Chondrocyte (in vitro differentiated cells): ENCODE measurements around the gene ZNF608. TPM values are rescaled to one million over a fixed set of nuclear protein-coding genes. Genes with fewer than 3 reads are reported as not detected.

Source experiments
- DNase-seq: peaks from one replicate; pipeline ENCODE4 v3.0.0; 2021; ENCODE audit warnings: mixed read lengths, low spot score
- H3K27ac Mint-ChIP-seq: one replicate; pipeline ENCODE4 v1.8.0; 2021; ENCODE audit warnings: mild to moderate bottlenecking, moderate library complexity, mixed read lengths; ENCODE audit not compliant: unreplicated experiment
- H3K27me3 Mint-ChIP-seq: 2 replicates; pipeline ENCODE4 v1.8.0; 2021; ENCODE audit warnings: low read depth, mixed read lengths
- H3K36me3 Mint-ChIP-seq: 2 replicates; pipeline ENCODE4 v1.8.0; 2021; ENCODE audit warnings: low read depth, mixed read lengths
- H3K4me1 Mint-ChIP-seq: 2 replicates; pipeline ENCODE4 v1.8.0; 2021; ENCODE audit warnings: low read depth, mild to moderate bottlenecking, mixed read lengths
- H3K4me3 Mint-ChIP-seq: one replicate; pipeline ENCODE4 v1.8.0; 2021; ENCODE audit warnings: mild to moderate bottlenecking, moderate library complexity, mixed read lengths; ENCODE audit not compliant: unreplicated experiment
- H3K9me3 Mint-ChIP-seq: 2 replicates; pipeline ENCODE4 v1.8.0; 2021; ENCODE audit warnings: low read depth, mixed read lengths
- CTCF ChIP-seq: fragments of 200-600 bp; sonication (generic); IDR thresholded peaks from 2 replicates; pipeline ENCODE4 v1.5.0; 2021; ENCODE audit warnings: antibody characterized with exemption, mild to moderate bottlenecking, moderate library complexity
- total RNA-seq: library from RNA; stranded (reverse); gene quantifications from 3 replicates; pipeline ENCODE4 v1.2.1, GENCODE V29; 2021

Gene ZNF608
- total RNA-seq, 1 donor from 2014 or later = 20.7 TPM

DNA sequence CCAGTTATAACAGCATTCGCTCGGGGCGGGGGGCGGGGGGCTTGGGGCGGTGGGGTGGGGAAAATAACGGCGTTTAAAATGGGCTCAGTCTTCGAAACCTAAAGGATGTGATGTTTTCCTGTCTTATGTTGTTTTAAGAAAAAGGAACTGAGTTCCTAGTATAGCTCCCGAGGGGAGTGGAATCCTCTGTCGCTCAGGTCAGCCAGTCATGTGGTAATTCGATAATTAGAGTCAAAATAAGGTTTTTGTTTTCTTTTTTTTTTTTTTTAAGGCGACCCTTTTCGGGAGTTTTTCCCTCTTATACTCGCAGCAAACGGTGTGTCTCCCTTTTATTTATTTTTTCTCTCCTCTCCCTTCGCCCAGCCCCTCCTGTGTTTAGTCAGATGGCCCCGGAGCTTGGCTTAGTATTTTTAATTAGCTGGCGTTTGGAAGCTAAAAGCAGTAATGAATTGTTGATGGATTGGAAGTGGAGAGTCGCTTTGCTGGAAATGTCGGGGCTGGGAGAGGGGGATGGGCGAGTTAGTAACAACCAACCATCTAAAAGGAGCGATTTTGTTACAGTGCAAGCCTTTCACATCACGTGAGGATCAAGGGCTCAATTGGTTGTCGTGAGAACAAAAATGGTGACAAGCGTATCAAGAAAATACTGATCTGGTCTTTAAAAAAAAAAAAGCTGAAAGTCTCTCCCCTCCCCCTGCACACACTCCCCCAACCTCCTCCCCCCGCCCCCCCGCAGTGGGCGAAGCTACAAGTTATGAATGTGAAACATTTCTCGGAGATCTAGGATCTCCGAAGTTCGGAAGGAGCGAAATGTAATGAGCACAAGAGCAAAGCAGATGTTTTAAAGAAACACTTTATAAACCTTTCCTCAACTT lies 714 bp upstream of the ZNF608 start:
- Mint-ChIP-seq H3K36me3 (no peaks in the 10 kb centered on the region), H3K27me3 (no peaks in the 10 kb centered on the region), H3K9me3 (no peaks in the 10 kb centered on the region), H3K4me1 (peaks cover 18% of the 10 kb centered on the region), H3K4me3 (no peak overlapping the region), H3K27ac (no peak overlapping the region)
- no peak for TF ChIP-seq CTCF
- no peak for DNase-seq

DNA sequence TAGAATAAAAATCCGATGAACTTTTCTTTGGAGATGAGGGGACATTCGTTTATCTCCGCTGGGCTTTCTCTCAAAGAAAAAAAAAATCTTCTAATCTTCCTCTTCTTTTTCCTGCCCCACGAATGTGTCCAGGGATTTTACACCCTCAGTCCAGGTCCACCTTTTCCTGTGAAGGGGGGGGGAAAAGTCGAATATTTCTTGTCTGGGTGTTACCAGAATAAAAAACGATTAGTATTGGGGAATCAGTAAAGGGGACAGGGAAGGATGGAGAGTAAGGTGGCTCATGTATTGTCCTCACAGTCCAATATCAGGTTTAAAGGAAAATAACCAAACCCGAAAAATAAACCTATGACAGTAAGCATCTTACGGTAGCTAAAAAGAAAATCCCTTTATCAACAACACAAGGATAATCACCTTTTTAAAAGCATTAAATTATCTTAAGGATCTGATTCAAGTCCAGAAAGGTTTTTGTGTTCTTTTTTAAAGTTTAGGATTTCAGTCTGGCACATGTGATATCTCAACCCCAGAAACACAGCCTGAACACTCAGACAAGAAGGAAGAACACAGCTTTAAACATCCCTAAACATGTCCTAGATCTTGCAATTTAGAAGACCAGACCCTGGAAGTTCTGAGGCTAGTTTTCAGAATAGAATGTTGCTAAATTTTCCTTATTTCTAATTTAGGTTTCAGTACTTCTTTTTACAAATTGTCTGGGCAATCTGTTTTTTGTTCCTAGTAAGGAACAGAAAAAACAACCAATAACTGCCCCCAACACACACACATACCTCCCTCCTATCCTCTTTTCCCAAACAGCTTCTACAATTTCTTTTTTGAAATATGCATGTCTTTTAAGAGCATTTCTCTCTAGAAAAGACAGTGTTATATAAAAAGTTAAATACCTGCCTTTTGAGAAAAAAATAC lies 1.2 kb downstream of the ZNF608 start:
- no peaks in the 10 kb centered on the region for H3K9me3 Mint-ChIP-seq
- H3K4me1 Mint-ChIP-seq = peaks cover 18% of the 10 kb centered on the region
- no peaks in the 10 kb centered on the region for H3K27me3 Mint-ChIP-seq
- no peak for TF ChIP-seq CTCF
- no peak for DNase-seq
- H3K4me3 Mint-ChIP-seq = no peak overlapping the region
- no peak overlapping the region for H3K27ac Mint-ChIP-seq
- no peaks in the 10 kb centered on the region for H3K36me3 Mint-ChIP-seq

DNA sequence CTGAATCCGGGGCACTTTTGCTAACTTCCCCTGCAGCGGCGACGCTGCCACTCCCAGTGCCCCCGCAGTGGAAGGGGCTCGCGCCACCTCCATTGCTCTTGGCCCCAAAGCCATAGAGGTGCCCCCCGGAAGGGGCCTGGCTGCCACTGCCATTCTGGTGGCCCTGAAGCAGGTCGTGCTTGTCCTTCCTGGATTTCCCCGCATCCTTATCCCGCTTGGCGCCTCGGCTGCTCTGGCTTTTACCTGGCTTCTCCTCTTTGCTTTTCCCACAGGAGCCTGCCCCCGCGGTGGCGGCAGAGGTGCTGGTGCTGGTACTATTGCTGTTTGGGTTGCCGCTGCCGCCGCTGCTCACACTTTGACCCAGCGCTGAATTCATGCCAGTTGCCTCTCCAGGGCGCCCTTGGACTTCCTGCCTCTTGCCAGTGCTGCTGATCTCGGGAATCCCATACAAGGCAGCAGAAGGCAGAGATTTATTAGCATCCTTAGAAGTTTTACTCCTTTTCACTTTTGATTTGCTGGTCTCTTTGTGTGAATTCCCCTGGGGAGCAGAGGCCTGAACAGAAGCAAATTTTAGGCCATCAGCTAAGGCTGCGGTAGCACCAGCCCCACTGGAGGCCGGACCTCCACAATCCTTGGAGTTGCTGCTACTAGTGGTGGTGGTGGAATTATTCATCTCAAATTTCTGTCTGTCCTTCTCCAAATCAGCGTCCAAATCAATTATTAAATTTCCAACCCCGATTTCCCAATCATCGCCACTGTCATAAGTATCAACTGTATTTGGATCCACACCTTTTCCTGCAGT lies 2.1 kb downstream of the ZNF608 start:
- Mint-ChIP-seq H3K27ac (no peak overlapping the region), H3K4me3 (no peak overlapping the region), H3K36me3 (no peaks in the 10 kb centered on the region), H3K4me1 (peaks cover 14% of the 10 kb centered on the region), H3K9me3 (no peaks in the 10 kb centered on the region), H3K27me3 (no peaks in the 10 kb centered on the region)
- DNase-seq = no peak
- TF ChIP-seq CTCF = peak; percentile 53

GRCh38 chr5:124743602-124744169 lies 2.8 kb downstream of the ZNF608 start:
- Mint-ChIP-seq H3K4me1 (peaks cover 11% of the 10 kb centered on the region), H3K4me3 (no peak overlapping the region), H3K27ac (no peak overlapping the region), H3K27me3 (no peaks in the 10 kb centered on the region), H3K9me3 (no peaks in the 10 kb centered on the region), H3K36me3 (no peaks in the 10 kb centered on the region)
- no peak for DNase-seq
- TF ChIP-seq CTCF = no peak
